NOMO-1 treated with dmso at 0.1 percent for 144 hours (cell line): Measurements from ENCODE around the gene RNASE12.
"Not testable (repeated sequence)": the region's sequence is repeated elsewhere in the genome, so short reads cannot be mapped to it uniquely, and the experiment has no call there.

Source experiments
- DNase-seq: peaks from one replicate; lab custom pipeline; 2025; ENCODE audit not compliant: unreplicated experiment; lab: John Stamatoyannopoulos, UW

The RNASE12 gene

GRCh38 chr14:20614038-20614840, 23.1 kb upstream of the RNASE12 start:
- DNase-seq, result no peak

DNA sequence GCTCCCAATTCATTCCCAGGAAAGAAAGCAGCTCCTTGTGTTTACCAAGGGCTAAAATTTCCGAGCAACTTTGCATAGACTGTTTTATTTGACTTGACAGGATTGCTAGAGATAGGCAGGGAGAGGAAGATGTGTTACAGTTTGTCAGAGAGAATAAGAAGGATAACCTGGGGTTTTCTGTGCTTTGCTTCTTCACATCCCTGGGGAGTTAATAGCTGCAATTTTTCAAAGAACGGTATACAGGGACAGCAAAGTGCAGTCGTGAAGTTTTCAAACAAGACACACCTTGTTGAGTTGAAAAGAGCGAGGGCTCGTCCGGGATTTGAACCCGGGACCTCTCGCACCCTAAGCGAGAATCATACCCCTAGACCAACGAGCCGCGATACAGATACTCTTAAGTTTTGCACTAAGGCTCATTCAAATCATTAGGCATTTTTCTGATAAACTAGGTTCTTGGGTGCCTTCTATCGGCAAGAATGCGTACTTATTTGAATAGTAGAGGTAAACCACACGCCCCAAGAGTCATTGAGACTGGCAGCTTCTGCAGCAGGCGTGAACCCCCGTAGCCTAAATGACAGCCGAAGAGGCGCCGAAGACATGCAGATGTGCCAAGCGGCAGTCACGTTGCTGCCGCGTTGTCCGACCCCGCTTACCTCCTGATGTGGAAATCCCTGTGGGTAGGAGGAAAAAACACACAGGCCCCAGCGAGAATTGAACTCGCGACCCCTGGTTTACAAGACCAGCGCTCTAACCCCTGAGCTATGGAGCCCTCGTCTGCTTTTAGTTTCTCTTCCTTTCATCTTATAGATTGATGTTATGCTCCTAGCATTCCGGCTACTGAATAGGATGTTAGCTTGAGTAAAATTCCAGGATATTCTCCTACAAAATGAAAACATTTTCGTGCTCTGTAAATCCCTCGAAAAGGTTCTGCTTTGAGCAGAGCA, 22.2 kb upstream of the RNASE12 start:
- peak; percentile 88 for DNase-seq

GRCh38 chr14:20612403-20612802, 21.2 kb upstream of the RNASE12 start:
- peak; percentile 51 for DNase-seq

GRCh38 chr14:20611277-20611676, 20.1 kb upstream of the RNASE12 start:
- DNase-seq, result no peak

GRCh38 chr14:20610002-20610765, 19.0 kb upstream of the RNASE12 start:
- peak; percentile 64 for DNase-seq

DNA sequence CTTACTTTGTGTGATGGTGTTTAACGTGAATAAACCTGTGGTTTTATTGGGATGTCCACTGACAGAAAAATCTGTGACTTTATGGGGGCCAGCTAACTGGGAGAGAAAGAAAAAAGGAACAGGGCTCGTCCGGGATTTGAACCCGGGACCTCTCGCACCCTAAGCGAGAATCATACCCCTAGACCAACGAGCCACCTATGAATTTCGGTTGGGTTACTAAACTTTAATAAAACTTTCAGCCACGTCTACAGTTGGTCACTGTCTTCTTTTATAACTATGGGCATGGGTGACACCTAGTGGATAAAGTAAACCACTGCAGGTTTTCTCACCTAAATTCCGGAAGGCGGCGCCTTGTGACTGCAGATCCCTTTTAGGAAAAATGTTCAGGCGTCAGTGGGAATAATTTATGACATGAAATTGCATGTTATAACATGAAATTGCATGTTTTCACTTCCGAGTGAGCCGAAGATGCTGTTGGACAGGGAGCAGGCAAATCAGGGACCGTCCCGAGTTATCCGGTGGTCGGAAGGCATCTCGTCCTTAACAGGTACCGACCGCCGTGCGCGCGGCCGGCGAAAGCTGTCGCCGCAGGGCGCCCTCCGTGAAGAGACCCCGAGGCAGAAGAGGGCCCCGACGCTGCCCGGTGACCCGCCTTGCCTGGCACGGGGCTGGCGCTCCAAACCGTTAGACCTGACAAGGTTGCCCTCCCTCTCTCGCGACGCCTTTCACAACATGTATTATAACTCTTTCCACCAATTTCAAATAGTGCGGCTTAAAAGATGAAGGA, 18.2 kb upstream of the RNASE12 start:
- peak; percentile 81 for DNase-seq

DNA sequence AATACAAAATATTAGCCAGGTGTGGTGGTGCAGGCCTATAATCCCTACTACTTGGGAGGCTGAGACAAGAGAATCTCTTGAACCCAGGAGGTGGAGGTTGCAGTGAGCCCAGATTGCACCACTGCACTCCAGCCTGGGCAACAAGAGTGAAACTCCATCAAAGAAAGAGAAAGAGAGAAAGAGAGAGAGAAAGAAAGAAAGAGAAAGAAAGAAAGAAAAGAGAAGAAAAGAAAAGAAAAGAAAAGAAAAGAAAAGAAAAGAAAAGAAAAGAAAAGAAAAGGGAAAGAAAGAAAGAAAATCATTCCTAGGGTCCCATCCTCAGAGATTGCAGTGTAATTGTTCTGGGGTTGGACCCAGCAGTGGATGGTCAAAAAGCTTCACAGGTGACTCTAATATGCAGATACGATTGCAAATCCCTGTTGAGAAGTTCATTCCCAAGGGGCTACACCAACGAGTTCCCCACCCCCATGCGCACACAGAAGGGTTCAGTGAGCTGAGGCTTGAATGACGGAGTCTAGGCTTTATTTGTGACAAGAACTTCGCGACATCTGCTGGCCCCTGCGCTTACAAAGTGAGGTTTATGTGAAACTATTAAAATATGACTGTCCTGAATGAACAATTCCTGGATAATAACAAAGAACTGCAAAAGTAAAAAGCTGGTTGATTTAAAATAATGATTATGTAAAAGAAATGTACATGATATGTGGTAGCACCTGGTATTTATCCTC, 17.4 kb upstream of the RNASE12 start:
- DNase-seq, result no peak

DNA sequence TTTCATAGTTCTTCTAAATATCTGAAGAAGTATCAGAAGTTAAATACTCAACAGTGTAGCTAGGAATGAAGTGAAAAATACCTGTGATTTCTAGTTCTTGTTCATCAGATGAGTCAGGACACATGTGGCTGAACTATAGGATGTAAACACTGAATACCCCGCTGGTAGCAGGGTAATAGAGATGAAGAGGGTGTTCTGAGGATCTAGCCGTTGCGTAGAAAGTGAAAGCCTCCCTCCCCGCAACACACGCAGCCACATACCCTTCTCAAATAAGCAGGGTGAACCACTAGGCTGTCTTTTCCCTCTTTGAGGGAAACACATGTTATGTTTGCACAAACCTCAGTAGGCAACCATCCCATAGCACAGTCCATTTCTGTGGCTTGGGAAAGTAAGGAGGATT, 16.4 kb upstream of the RNASE12 start:
- no peak for DNase-seq

GRCh38 chr14:20606902-20607242, 15.7 kb upstream of the RNASE12 start:
- DNase-seq, result no peak

GRCh38 chr14:20606190-20606901, 15.2 kb upstream of the RNASE12 start:
- no peak for DNase-seq

DNA sequence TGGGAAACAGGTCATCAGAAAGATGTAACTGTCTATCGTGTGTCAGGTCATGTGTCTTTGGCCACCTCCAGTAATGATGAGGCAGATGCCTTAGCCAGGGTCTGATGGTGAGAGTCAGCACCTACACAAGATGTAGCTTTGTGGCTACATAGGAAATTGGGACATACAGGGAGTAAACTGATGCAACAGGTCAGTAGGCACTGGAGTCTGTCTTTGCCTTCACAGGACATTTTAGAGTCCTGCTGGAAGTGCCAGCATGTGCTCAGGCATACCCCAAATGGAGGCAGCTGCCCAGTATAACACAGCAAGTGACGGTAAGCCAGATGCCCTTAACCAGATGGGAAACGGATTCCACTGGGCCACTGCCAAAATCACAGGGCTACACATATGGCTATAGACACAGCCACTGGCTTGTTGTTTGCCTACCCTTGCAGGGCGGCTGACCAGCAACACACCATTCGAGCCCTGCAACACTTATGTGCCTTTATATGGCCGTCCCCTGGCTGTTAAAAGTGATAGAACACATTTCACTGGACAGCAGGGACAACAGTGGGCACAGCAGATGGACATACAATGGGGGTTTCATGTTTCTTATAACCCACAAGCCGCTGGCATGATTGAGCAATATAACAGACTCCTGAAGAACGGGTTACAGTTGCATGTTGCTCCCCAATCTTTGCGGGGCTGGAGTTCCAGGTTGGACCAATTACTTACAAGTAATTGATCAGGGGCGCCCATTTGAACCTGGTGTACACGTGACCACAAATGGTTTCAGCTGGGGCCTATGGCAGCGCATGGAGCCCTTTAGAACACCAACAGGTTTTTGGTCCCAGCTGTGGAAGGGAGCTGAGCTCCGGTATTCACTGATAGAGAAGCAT, 12.9 kb upstream of the RNASE12 start:
- DNase-seq, result no peak

GRCh38 chr14:20602583-20602982, 11.4 kb upstream of the RNASE12 start:
- DNase-seq, result no peak

GRCh38 chr14:20601522-20601921, 10.3 kb upstream of the RNASE12 start:
- DNase-seq, result peak; percentile 9

GRCh38 chr14:20597108-20597507, 5.9 kb upstream of the RNASE12 start:
- no peak for DNase-seq

DNA sequence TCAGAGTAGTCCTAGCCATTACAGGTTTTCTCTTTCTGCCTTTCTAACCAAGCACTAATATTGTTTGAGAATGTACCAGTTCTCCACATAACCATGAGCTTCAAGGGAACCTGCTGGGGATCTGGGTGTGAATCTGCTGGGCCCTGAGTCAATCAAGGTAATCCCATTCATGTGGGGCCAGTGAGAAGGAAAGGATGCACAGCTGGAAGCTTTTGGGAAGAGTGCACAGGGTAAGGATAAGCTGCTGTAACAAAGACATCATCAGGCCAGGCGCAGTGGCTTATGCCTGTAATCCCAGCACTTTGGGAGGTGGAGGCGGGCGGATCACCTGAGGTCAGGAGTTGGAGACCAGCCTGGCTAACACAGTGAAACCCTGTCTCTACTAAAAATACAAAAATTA, 4.5 kb upstream of the RNASE12 start:
- DNase-seq, result not testable (repeated sequence)

DNA sequence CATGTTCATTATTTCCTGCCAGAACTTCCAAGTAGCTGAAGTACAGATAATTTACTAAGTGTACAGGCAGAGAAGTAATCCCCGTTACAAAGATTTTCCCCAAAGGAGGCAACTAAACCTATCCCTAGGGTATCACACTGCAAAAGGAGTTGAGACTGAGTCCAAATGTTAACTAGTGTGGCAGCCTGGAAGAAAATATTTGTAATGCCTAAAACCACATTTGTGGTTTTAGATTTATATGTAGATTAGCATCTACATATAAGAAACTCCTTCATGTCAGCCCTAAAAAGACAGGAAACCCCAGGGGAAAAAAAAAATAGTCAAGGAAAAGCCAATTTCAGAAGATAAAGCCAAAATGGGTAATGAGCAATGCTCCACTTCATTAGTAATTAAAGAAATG, 1.4 kb upstream of the RNASE12 start:
- DNase-seq, result no peak

GRCh38 chr14:20587489-20588154, 3.6 kb downstream of the RNASE12 start, which contains the start of gene RNASE11:
TSS of gene RNASE11 (minus strand) at chr14:20588001.
- DNase-seq, result no peak

GRCh38 chr14:20583908-20584307, 7.3 kb downstream of the RNASE12 start:
- DNase-seq, result no peak
